Sigmoid colon (tissue), 7 donors: Measurements from ENCODE around the gene MIPEP. TPM values are rescaled to one million over a fixed set of nuclear protein-coding genes. Genes with fewer than 3 reads are reported as not detected.

Source experiments
- DNase-seq: peaks from one replicate; pipeline ENCODE4 v3.0.0-alpha.2; 2019
- H3K27ac ChIP-seq, 4 donors: fragments of 200-600 bp; sonication (generic); one replicate each; pipeline ENCODE4 v1.5.1; 2016 to 2019; ENCODE audit warnings: mild to moderate bottlenecking in 1 of 4
- H3K27me3 ChIP-seq, 3 donors: fragments of 200-600 bp; sonication (generic); one replicate each; pipeline ENCODE4 v1.5.1; 2019; ENCODE audit warnings: mild to moderate bottlenecking in 1 of 3
- H3K36me3 ChIP-seq, 4 donors: fragments of 200-600 bp; sonication (generic); one replicate each; pipeline ENCODE4 v1.5.1; 2016 to 2019
- H3K4me1 ChIP-seq, 4 donors: fragments of 200-600 bp; sonication (generic); one replicate each; pipeline ENCODE4 v1.5.1; 2017 to 2019
- H3K4me3 ChIP-seq, 4 donors: fragments of 200-600 bp; sonication (generic); one replicate each; pipeline ENCODE4 v1.5.1; 2017 to 2019; ENCODE audit warnings: mild to moderate bottlenecking in 2 of 4, moderate library complexity in 1 of 4
- H3K9me3 ChIP-seq, 4 donors: fragments of 200-600 bp in 3 of 4; sonication (generic) in 3 of 4; one replicate each; pipeline versions ENCODE4 v1.5.1 to v1.6.1; 2013 to 2019
- CTCF ChIP-seq, 4 experiments: fragments of 450-650 bp in 3 of 4; fragments of 200-600 bp in 1 of 4; IDR thresholded peaks; one replicate each; pipeline ENCODE4 v1.5.1; 2016 to 2019; ENCODE audit warnings: antibody characterized with exemption in 4 of 4, mild to moderate bottlenecking in 3 of 4, moderate library complexity in 2 of 4
- EP300 ChIP-seq, 4 donors: sonication (generic); formaldehyde crosslinking; IDR thresholded peaks; one replicate each; pipeline ENCODE4 v1.6.1; 2017; ENCODE audit warnings: antibody characterized with exemption in 4 of 4
- POLR2A ChIP-seq, 2 donors: fragments of 450-650 bp; IDR thresholded peaks; one replicate each; pipeline ENCODE4 v1.6.1; 2016; ENCODE audit warnings: antibody characterized with exemption in 2 of 2, mild to moderate bottlenecking in 2 of 2, moderate library complexity in 2 of 2
- POLR2AphosphoS5 ChIP-seq, 4 donors: sonication (generic); formaldehyde crosslinking; IDR thresholded peaks; one replicate each; pipeline ENCODE4 v1.6.1; 2017; ENCODE audit warnings: antibody characterized with exemption in 4 of 4
- WGBS, 2 donors: extraction: QIAGEN DNeasy Blood & Tissue Kit; methylation state at CpG; one replicate each; pipeline ENCODE4 v1.1.7; 2013; 5-methylcytosine and 5-hydroxymethylcytosine counted together
- intact Hi-C: fragments of 100-400 bp; cut with DNase I; formaldehyde crosslinking; loops from one replicate; pipeline ENCODE4 v1.15.1; 2023
- polyA plus RNA-seq, 3 donors: library from polyadenylated mRNA; stranded (reverse); fragments of 200-250 nt; gene quantifications; one replicate each; pipeline ENCODE4 v1.2.3, GENCODE V29; 2013
- total RNA-seq, 4 donors: library from RNA; depleted of rRNA; stranded (reverse); fragments of >200 nt; gene quantifications; one replicate each; pipeline ENCODE4 v1.1.0, GENCODE V29; 2016
- donor health status: healthy with polysubstance abuse.
- donor health status: Bipolar disorder and iron deficiency.
- donor health status: healthy.

Gene MIPEP
- total and polyA plus RNA-seq, 7 donors = 10.7 to 20.5 (median 11.4) TPM

GRCh38 chr13:23715092-23715761, 174.0 kb downstream of the MIPEP start:
- intact Hi-C loops = no loop called here
- Histone ChIP-seq H3K4me3 (no peak overlapping the region), H3K4me1 (no peaks in the 10 kb centered on the region), H3K9me3 (no peaks in the 10 kb centered on the region), H3K27ac (no peak overlapping the region), H3K27me3 (no peaks in the 10 kb centered on the region), H3K36me3 (no peaks in the 10 kb centered on the region)
- DNase-seq = no peak
- TF ChIP-seq POLR2A (IDR thresholded peaks at IDR 0.05) (no peak), CTCF (IDR thresholded peaks at IDR 0.05) (no peak), EP300 (IDR thresholded peaks at IDR 0.05) (no peak), POLR2AphosphoS5 (IDR thresholded peaks at IDR 0.05) (no peak)
- 84 to 87% methylated on average over 19 of the region's 19 CpGs for WGBS, 2 donors

GRCh38 chr13:23714672-23715071, 174.5 kb downstream of the MIPEP start:
- TF ChIP-seq EP300 (IDR thresholded peaks at IDR 0.05) (no peak), CTCF (IDR thresholded peaks at IDR 0.05) (no peak), POLR2AphosphoS5 (IDR thresholded peaks at IDR 0.05) (no peak), POLR2A (IDR thresholded peaks at IDR 0.05) (no peak)
- Histone ChIP-seq H3K4me1 (no peaks in the 10 kb centered on the region), H3K9me3 (no peaks in the 10 kb centered on the region), H3K36me3 (no peaks in the 10 kb centered on the region), H3K27ac (no peak overlapping the region), H3K4me3 (no peak overlapping the region), H3K27me3 (no peaks in the 10 kb centered on the region)
- intact Hi-C loops = no loop called here
- WGBS, 2 donors = 62 to 80% methylated on average over 5 of the region's 5 CpGs
- no peak for DNase-seq

- H3K4me1 ChIP-seq = no peaks in the 10 kb centered on the region
- H3K27me3 ChIP-seq = no peaks in the 10 kb centered on the region
- intact Hi-C loops = no loop called here
- DNase-seq = no peak
- no peak for TF ChIP-seq EP300 (IDR thresholded peaks at IDR 0.05)
- no peak for TF ChIP-seq POLR2AphosphoS5 (IDR thresholded peaks at IDR 0.05)
- no peak for TF ChIP-seq POLR2A (IDR thresholded peaks at IDR 0.05)
- TF ChIP-seq CTCF (IDR thresholded peaks at IDR 0.05) = no peak
- no peaks in the 10 kb centered on the region for H3K9me3 ChIP-seq
- no peak overlapping the region for H3K27ac ChIP-seq
- no peaks in the 10 kb centered on the region for H3K36me3 ChIP-seq
- no peak overlapping the region for H3K4me3 ChIP-seq
- WGBS, 2 donors = 81 to 88% methylated on average over 3 of the region's 3 CpGs
These were observed 177.8 kb downstream of the MIPEP start for GRCh38 chr13:23711355-23711754.

- intact Hi-C loops = no loop called here
- no peak overlapping the region for H3K4me3 ChIP-seq
- 89 to 90% methylated on average over 1 of the region's 1 CpG for WGBS, 2 donors
- H3K4me1 ChIP-seq = no peaks in the 10 kb centered on the region
- H3K9me3 ChIP-seq = no peaks in the 10 kb centered on the region
- no peaks in the 10 kb centered on the region for H3K27me3 ChIP-seq
- H3K36me3 ChIP-seq = no peaks in the 10 kb centered on the region
- DNase-seq = no peak
- no peak for TF ChIP-seq EP300 (IDR thresholded peaks at IDR 0.05)
- TF ChIP-seq CTCF (IDR thresholded peaks at IDR 0.05) = no peak
- no peak for TF ChIP-seq POLR2A (IDR thresholded peaks at IDR 0.05)
- TF ChIP-seq POLR2AphosphoS5 (IDR thresholded peaks at IDR 0.05) = no peak
- H3K27ac ChIP-seq = no peak overlapping the region
These were observed 178.8 kb downstream of the MIPEP start for GRCh38 chr13:23710366-23710765.

GRCh38 chr13:23709536-23709935, 179.7 kb downstream of the MIPEP start:
- intact Hi-C loops = no loop called here
- no peak overlapping the region for H3K27ac ChIP-seq
- TF ChIP-seq CTCF (IDR thresholded peaks at IDR 0.05) (no peak), EP300 (IDR thresholded peaks at IDR 0.05) (no peak), POLR2AphosphoS5 (IDR thresholded peaks at IDR 0.05) (no peak), POLR2A (IDR thresholded peaks at IDR 0.05) (no peak)
- H3K9me3 ChIP-seq = no peaks in the 10 kb centered on the region
- H3K4me3 ChIP-seq = no peak overlapping the region
- H3K4me1 ChIP-seq = no peaks in the 10 kb centered on the region
- 88 to 97% methylated on average over 1 of the region's 1 CpG for WGBS, 2 donors
- no peaks in the 10 kb centered on the region for H3K36me3 ChIP-seq
- DNase-seq = no peak
- no peaks in the 10 kb centered on the region for H3K27me3 ChIP-seq
